GM18951 (cell line): Measurements from ENCODE around the gene CRACR2B.
A peak's percentile ranks its signal among the peaks of the same experiment; 100 is the strongest.

Experiments used
- POLR2A ChIP-seq: IDR thresholded peaks from 4 replicates; pipeline ENCODE4 v1.6.1; 2011; ENCODE audit warnings: mild to moderate bottlenecking; ENCODE audit not compliant: insufficient read length, insufficient read depth; ENCODE audit errors: extremely low read depth
- in situ Hi-C: fragments of 300-500 bp; cut with MboI; formaldehyde crosslinking; loops from one replicate; pipeline ENCODE4 v1.12.0; 2022; ENCODE audit warnings: low sequenced_read_pairs, mixed read lengths, inconsistent platforms; ENCODE audit not compliant: unreplicated experiment

CRACR2B gene

DNA sequence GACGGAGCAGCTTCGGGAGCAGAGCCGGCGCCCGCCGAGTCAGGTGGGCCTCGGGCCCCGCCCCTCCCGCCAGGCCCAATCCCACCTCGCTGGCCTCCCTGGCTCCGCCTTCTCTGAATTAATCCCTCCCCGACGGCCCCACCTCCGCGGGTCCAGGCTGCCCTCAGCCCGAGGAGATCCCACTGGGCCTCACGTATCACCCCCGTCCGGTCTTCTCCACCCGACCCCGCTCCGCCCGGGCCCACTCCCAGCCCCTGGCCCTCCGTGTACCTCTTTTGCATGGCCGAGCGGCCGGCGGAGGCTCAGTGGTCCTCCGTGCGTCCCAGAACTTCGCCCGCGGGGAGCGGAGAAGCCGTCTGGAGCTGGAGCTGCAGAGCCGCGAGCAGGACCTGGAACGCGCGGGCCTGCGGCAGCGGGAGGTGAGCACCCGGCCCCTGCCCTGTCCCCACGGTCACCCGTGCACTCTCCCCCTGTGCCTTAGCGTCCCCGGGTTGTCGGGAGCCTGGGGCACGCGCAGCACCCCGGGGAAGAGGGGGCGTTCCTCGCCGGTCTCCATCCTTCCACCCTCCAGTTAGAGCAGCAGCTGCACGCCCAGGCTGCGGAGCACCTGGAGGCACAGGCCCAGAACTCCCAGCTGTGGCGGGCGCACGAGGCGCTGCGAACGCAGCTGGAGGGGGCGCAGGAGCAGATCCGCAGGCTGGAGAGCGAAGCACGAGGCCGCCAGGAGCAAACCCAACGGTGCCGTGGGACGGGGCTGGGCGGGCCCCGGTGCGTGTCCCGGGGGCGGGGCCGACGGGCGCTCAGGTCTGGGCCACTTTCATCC is 2.8 kb downstream of the CRACR2B start:
- in situ Hi-C loops, result no loop called here
- TF ChIP-seq POLR2A, result no peak

DNA sequence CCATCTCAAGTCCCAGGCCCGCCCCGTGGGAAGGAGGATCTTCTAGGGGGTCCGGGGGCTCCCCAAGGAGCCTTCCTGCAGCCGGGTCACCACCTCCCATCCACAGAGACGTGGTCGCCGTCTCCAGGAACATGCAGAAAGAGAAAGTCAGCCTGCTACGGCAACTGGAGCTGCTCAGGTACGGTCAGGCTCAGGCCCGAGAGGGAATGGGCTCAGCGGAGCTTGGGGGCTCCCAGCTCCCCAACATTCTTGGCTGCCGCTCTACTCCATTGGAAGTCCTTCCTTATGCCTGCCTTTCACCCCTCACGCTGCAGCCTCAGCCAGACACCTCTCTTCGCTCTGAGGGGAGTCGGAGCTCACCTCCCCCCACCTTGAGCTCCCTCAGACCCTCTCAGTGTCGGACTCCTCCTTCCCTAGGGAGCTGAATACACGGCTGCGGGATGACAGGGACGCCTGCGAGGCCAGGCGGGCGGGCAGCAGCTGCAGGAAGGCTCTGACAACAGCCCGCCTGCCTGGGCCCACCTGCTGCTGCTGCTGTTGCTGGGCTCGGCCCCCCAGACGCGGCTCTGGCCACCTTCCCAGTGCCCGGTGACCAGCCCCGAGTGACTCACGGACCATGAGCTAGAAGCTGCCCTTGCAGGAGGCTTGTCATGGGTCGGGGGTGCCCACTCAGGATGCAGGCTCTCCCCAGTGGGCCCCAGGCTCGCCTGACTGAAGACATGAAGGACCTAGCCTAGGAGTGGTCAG is 3.6 kb downstream of the CRACR2B start:
- in situ Hi-C loops, result no loop called here
- no peak for TF ChIP-seq POLR2A

DNA sequence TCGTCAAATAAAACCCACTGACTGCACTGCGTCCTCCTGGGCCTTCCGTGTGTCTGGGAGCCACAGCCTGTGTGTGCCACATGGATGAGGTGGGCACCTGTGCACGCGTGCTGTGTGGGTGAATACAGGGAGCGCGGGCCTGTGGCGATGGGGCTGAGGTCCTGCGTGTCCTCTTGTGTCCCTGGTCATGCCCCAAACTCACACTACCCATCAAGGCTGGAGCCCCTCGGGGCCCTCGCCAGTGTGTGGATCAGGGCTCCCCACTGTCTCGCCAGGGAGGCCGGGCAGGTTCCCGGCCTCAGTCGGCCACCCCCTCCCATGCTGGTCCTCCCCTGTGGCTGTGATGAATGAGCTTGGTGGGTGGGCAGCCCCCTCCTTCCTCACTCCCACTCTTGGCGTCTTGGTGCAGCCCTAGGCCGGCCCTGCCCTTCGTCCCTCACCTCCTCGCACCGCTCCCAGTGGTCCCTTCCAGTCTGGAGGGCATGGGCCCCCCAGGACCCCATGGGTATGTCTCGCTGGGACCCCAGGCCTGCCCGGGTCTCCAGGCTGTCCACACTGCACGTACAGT is 4.3 kb downstream of the CRACR2B start:
- TF ChIP-seq POLR2A, result no peak
- in situ Hi-C loops, result no loop called here

DNA sequence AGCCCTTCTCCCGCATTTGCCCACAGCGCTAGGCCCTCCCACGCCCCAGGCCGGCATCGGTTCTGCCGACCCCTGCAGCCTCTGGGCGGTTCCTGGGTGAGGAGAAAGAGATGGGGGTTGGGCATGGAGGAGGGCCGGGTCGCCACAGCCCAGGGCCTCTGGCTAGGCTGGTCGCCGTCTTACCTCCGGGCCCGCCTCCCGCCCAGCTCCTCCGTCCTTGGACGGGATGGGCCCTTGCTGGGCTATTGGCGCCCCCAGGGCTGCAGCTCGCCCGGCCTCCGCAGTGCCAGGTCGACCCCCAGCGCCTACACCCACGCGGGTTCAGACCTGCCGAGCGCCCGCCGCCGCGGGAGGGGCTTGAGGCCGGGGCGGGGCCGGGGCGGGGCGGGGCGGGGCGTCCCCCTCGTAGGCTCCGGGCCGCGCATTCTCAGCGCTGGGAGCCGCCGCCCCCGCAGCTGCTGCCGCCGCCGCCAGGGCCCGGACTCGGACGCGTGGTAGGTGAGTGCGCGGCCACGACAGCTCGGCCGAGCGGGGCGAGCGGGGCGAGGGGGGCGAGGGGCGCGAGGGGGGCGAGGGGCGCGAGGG is 4.9 kb downstream of the CRACR2B start, which contains the start of gene CD151:
Gene CD151 (plus strand): TSS at position 424 of the 585 bp plus-strand sequence. CDS start 3,118 bp downstream, outside the sequence.
- peak; percentile 35 for TF ChIP-seq POLR2A
- in situ Hi-C loops, result no loop called here

DNA sequence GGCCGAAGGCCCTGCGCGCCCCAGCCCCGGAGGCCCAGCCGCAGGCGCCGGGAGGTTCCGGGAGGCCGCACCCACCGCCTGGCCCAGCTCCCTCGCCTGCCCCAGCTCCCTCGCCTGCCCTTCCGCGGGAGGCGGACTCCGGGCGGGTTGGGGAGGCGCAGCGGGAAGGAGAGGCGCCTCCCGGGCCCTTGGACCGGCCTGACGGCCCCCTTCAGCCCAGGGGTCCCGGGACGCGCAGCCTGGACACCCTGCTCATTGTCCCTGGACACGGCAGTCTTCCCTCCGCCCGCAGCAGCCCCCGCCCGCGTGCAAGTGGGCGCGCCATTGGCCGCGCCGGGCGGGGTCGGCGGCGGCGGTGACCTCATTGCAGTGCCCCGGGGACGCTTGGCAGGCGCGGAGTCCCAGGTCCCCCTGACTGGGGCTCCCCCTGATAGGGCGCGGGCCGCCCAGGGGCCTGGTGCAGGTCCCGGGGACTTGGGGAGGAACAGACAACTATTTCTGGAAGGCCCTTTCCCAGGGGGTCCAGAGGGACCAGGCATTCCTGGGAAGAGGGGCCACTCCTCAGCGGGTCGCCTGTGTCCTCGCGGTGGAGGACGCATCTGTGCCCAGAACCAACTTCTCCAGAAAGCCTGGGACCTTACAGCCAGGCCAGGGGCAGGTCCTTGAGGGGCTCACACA is 5.5 kb downstream of the CRACR2B start:
- TF ChIP-seq POLR2A, result no peak
- in situ Hi-C loops, result no loop called here

DNA sequence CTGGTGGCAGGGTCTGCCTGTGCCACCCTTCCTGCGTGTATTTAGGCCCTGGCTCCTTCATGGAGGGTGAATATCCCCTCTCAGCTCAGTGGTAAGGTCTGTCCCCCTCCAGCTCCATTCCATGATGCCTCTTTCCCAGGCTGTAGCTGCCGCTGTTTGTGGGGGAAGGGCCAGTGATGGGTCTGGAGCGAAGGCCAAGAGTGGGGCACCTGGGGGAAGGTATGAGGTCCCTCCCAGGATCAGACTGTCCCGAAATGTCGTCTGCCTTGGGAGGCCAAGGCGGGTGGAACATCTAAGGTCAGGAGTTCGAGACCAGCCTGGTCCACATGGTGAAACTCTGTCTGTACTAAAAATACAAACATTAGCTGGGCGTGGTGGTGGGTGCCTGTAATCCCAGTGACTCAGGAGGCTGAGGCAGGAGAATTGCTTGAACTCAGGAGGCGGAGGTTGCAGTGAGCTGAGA is 6.2 kb downstream of the CRACR2B start:
- in situ Hi-C loops, result no loop called here
- no peak for TF ChIP-seq POLR2A

DNA sequence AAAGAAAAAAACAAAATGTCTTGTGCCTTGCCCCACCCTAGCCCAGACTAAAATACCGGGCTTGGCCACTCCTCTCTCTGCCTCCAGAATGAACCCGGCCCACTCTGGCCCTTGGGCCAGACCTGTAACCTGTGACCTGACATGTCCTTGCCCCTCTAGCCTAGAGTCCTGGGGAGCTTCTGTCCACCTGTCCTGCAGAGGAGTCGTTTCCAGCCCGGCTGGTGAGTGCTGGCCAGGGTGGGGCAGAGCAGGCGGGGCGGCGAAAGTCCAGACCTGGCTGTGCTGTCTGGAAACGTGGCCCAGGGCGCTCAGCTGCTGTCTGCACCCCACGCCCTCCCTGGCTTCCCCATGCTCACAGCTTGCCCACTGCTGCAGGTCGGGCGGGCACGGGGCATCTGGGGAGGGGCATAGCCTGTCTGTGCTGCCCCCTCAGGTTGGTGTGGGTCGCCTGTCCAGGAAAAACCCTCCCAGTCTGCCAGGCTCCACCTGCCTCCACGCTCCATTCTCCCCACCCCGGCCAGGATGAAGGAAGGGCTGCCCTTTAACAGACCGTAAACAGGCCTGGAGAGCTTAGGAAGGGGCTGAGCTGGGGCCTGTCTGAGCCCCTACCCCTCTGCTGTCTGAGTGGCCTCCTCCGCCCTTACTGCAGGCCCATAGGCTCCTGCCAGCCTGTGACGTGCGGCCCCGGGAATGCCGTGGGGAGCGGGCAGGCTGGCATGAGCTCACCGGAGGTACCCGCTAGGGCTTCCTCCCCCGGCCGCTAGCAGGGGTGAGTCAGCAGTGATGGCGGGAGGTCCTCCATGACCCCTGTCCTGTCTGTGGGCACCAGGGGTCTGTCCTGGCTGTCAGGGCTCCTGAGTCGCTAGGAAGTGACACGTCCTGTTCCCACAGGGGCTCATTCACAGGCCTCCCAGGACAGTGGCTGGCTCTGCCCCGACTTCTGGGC is 6.9 kb downstream of the CRACR2B start:
- in situ Hi-C loops, result no loop called here
- no peak for TF ChIP-seq POLR2A

DNA sequence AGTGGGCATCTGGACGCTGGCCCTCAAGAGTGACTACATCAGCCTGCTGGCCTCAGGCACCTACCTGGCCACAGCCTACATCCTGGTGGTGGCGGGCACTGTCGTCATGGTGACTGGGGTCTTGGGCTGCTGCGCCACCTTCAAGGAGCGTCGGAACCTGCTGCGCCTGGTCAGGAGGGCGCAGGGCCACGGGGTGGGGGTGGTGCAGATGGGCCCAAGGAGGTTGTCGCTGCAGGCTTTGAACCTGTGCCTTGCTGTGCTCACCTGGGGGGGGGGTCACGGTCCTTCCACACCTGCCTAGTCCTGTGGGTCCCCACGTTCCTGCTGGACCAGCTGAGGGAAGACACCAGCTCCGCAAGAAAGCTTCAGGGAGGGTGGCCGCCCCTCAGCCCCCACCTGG is 8.6 kb downstream of the CRACR2B start:
- TF ChIP-seq POLR2A, result no peak
- in situ Hi-C loops, result no loop called here

DNA sequence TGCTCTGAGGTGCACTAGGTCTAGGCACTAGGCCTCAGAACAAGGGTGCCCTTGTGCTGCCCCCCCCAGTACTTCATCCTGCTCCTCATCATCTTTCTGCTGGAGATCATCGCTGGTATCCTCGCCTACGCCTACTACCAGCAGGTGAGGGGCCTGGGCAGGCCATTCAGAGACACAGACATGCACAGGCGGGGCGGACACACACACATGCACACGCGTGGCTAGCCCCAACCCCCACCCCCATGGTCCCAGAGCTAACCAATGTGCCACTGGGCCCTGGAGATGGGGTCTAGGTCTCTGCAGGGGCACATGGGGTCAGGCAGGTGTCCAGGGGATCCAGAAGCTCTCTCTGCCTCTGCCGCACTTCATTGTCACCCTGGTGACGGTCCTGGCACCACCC is 9.0 kb downstream of the CRACR2B start:
- TF ChIP-seq POLR2A, result no peak
- in situ Hi-C loops, result no loop called here

DNA sequence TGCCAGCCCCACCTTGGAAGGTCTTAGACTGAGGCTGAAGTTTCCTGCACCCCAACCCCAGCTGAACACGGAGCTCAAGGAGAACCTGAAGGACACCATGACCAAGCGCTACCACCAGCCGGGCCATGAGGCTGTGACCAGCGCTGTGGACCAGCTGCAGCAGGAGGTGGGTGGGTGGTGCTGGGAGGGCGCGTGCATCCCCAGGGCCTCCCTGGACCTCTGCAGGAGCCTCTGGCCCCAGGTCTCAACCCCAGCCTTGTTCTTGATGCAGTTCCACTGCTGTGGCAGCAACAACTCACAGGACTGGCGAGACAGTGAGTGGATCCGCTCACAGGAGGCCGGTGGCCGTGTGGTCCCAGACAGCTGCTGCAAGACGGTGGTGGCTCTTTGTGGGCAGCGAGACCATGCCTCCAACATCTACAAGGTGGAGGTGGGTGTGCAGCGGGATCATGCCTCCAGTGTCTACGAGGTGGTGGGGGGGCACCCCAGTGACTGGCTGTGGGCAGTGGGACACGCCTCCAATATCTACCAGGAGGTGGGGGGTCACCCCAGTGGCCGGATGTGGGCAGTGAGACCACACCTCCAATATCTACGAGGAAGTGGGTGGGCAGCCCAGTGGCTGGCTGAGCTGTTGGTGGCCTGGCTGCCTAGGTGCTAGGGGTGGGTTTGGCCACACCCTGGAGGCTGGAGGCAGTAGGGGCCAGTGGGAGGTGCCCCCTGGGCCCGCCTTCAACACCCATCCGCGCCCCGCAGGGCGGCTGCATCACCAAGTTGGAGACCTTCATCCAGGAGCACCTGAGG is 9.7 kb downstream of the CRACR2B start:
- in situ Hi-C loops, result no loop called here
- no peak for TF ChIP-seq POLR2A

DNA sequence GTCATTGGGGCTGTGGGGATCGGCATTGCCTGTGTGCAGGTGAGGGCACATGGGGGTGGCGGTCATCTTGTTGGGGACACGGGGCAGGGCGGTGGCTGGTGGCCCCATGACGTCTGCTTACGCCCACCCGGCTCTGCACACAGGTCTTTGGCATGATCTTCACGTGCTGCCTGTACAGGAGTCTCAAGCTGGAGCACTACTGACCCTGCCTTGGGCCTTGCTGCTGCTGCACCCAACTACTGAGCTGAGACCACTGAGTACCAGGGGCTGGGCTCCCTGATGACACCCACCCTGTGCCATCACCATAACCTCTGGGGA is 10.2 kb downstream of the CRACR2B start:
- TF ChIP-seq POLR2A, result no peak
- in situ Hi-C loops, result no loop called here
